ENCODE results near the gene MARS1.
"Not testable (repeated sequence)": the region's sequence is repeated elsewhere in the genome, so short reads cannot be mapped to it uniquely, and the experiment has no call there.

MARS1 gene

DNA sequence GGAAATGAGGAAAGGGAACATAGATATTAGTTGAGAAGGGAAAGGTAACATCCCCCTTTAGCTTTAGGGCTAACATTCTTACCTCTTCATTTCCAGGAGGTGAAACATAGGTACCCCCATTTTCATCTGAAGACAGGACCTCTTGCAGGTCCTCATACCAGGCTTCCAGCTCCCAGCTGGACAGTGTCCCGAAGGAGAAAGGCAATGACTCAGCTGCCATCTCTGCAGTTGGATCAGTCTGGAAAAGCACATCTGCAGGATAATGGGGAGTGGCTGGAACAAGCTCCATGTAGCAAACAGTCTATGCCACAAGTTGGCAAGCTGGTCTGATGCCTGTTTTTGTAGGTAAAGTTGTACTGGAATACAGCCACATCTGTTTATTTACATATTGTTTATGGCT is 29.3 kb downstream of the MARS1 start:
- Histone ChIP-seq H3K9ac (no peak overlapping the region), H3K36me3 (ENCODE audit: insufficient read depth) (peaks cover 37% of the 10 kb centered on the region; the same call in 1 of the 2 replicates), H3K79me2 (ENCODE audit: insufficient read depth, low read depth) (peaks cover 31% of the 10 kb centered on the region), H3K27ac (peak overlapping the region; percentile 8; the same call in 1 of the 2 replicates), H3K4me3 (IDR thresholded peaks at IDR 0.05; ENCODE audit: insufficient read depth, low read depth, low read length) (no peak overlapping the region), H3K4me2 (no peak overlapping the region; the same call in 1 of the 2 replicates), H2AFZ (ENCODE audit: low read depth) (no peak overlapping the region), H4K20me1 (ENCODE audit: insufficient read depth) (no peaks in the 10 kb centered on the region), H3K4me1 (ENCODE audit: low read depth, poor library complexity, severe bottlenecking) (peaks cover 41% of the 10 kb centered on the region), H3K27me3 (ENCODE audit: insufficient read depth, low read depth) (no peaks in the 10 kb centered on the region)
- TF ChIP-seq, protein P1, sequence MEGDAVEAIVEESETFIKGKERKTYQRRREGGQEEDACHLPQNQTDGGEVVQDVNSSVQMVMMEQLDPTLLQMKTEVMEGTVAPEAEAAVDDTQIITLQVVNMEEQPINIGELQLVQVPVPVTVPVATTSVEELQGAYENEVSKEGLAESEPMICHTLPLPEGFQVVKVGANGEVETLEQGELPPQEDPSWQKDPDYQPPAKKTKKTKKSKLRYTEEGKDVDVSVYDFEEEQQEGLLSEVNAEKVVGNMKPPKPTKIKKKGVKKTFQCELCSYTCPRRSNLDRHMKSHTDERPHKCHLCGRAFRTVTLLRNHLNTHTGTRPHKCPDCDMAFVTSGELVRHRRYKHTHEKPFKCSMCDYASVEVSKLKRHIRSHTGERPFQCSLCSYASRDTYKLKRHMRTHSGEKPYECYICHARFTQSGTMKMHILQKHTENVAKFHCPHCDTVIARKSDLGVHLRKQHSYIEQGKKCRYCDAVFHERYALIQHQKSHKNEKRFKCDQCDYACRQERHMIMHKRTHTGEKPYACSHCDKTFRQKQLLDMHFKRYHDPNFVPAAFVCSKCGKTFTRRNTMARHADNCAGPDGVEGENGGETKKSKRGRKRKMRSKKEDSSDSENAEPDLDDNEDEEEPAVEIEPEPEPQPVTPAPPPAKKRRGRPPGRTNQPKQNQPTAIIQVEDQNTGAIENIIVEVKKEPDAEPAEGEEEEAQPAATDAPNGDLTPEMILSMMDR (conservative IDR thresholded peaks at IDR 0.05; ENCODE audit: low read depth, low read length) = no peak

DNA sequence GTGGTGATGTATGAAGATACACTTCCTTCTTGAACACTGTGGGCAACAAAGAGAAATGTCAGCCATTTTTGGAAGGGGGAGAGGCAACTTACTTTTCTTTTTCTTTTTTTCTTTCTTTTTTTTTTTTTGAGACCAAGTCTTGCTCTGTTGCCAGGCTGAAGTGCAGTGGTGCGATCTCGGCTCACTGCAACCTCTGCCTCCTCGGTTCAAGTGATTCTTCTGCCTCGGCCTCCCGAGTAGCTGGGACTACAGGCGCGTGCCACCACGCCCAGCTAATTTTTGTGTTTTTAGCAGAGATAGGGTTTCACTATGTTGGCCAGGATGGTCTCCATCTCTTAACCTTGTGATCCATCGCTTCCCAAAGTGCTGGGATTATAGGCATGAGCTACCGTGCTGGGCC is 29.9 kb downstream of the MARS1 start:
- Histone ChIP-seq H3K4me2 (peak overlapping the region; percentile 89), H3K27ac (peak overlapping the region; percentile 71; the same call in 1 of the 2 replicates), H3K4me1 (ENCODE audit: low read depth, poor library complexity, severe bottlenecking) (peaks cover 43% of the 10 kb centered on the region), H3K36me3 (ENCODE audit: insufficient read depth) (peaks cover 33% of the 10 kb centered on the region; the same call in 1 of the 2 replicates), H3K79me2 (ENCODE audit: insufficient read depth, low read depth) (peaks cover 31% of the 10 kb centered on the region)
- H3K9ac ChIP-seq; H2AFZ ChIP-seq (ENCODE audit: low read depth); H3K4me3 ChIP-seq (IDR thresholded peaks at IDR 0.05; ENCODE audit: insufficient read depth, low read depth, low read length); H3K27me3 ChIP-seq (ENCODE audit: insufficient read depth, low read depth); H4K20me1 ChIP-seq (ENCODE audit: insufficient read depth): not testable (repeated sequence)

DNA sequence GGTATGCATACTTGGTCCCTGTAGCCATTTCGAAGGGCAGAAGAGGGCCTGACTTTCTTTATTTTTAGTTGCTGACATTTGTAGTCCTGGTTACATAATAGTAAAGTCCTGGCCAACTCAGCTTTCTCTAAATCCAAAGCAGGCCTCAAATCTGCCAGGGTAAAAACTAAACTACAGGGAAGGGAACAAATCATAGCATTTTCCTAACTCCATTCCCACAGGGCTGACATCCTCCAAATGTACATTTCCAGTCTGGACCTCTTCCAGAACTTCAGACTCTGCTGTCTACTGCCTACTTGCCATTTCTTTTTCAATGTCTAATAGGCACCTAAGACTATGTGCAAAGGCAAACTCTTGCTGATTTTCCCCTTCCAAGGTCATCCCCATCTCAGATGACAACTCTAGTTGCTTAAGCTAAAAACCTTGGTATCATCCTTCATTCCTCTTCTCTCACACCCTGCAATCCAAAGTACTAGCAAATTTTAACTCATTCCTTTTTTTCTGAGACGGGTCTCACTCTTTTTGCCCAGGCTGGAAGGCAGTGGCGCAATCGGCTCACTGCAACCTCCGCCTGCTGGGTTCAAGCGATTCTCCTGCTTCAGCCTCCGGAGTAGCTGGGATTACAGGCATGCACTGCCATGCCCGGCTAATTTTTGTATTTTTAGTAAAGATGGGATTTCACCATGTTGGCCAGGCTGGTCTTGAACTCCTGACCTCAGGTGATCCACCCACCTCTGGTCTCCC is 30.5 kb downstream of the MARS1 start:
- no peak overlapping the region for H3K4me3 ChIP-seq (IDR thresholded peaks at IDR 0.05; ENCODE audit: insufficient read depth, low read depth, low read length)
- no peaks in the 10 kb centered on the region for H4K20me1 ChIP-seq (ENCODE audit: insufficient read depth)
- peaks cover 28% of the 10 kb centered on the region; the same call in 1 of the 2 replicates for H3K36me3 ChIP-seq (ENCODE audit: insufficient read depth)
- H3K27me3 ChIP-seq (ENCODE audit: insufficient read depth, low read depth) = no peaks in the 10 kb centered on the region
- no peak overlapping the region for H2AFZ ChIP-seq (ENCODE audit: low read depth)
- H3K4me2 ChIP-seq = peak overlapping the region; percentile 89
- peaks cover 43% of the 10 kb centered on the region for H3K4me1 ChIP-seq (ENCODE audit: low read depth, poor library complexity, severe bottlenecking)
- H3K79me2 ChIP-seq (ENCODE audit: insufficient read depth, low read depth) = peaks cover 34% of the 10 kb centered on the region
- TF ChIP-seq, protein P1 (conservative IDR thresholded peaks at IDR 0.05; ENCODE audit: low read depth, low read length) = no peak
- peak overlapping the region; percentile 71; the same call in 1 of the 2 replicates for H3K27ac ChIP-seq
- H3K9ac ChIP-seq = no peak overlapping the region; the same call in 1 of the 2 replicates

DNA sequence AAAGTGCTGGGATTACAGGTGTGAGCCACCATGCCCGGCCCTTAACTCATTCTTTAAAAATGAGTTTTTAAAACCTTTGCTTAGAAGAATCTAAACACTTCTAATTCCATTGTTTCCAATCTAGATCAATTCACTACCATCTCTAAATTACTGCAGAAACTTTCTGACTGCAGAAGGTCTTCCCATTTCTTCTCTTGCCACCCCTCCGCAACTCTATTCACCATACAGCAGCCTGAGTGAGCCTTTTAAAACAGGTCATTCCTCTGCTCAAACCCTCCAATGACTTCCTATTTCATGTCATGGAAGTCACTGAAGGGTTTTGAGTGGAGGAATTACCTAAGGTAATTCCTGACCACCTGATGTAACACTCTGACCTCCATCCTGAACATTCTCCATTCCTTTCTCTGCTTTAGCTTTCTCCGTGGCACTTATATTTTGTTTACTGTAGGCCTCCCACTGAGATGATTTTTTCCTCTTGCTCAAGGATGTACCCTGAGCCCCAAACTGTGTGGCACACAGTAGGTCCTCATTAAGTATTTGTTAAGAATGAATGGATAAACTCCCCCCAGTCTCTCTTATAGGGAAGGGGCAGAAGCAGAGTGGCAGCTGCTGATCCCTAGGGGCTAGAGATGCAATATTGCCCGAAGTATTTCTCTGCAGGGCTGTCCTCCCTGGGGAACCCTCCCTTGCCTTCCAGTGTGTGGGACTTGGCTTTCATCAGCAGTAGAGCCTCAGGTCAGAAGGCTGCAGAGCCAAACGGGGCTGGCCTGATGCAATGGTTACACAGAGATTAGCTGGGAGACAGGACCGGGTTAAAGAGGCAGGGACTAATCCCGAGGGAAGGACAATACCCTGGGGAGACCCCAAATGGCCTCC is 31.3 kb downstream of the MARS1 start:
- Histone ChIP-seq H3K4me2 (peak overlapping the region; percentile 89), H3K9ac (peak overlapping the region; percentile 71), H3K4me1 (ENCODE audit: low read depth, poor library complexity, severe bottlenecking) (peaks cover 51% of the 10 kb centered on the region), H4K20me1 (ENCODE audit: insufficient read depth) (no peaks in the 10 kb centered on the region), H3K27ac (peak overlapping the region; percentile 71), H2AFZ (ENCODE audit: low read depth) (no peak overlapping the region), H3K4me3 (IDR thresholded peaks at IDR 0.05; ENCODE audit: insufficient read depth, low read depth, low read length) (peak overlapping the region; percentile 87), H3K79me2 (ENCODE audit: insufficient read depth, low read depth) (peaks cover 42% of the 10 kb centered on the region), H3K36me3 (ENCODE audit: insufficient read depth) (peaks cover 27% of the 10 kb centered on the region; the same call in 1 of the 2 replicates), H3K27me3 (ENCODE audit: insufficient read depth, low read depth) (no peaks in the 10 kb centered on the region)
- TF ChIP-seq, protein P1 (conservative IDR thresholded peaks at IDR 0.05; ENCODE audit: low read depth, low read length) = no peak
